Stomach (tissue), 9 donors: ENCODE measurements around the gene WDR59. TPM values are rescaled to one million over a fixed set of nuclear protein-coding genes. Genes with fewer than 3 reads are reported as not detected.
A peak's percentile ranks its signal among the peaks of the same experiment; 100 is the strongest.
"Not testable (repeated sequence)": the region's sequence is repeated elsewhere in the genome, so short reads cannot be mapped to it uniquely, and the experiment has no call there.

Source experiments
- DNase-seq, 2 donors: peaks; one replicate each; pipeline versions ENCODE4 v3.0.0 to v3.0.0-alpha.2; 2013 to 2019
- H3K27ac ChIP-seq, 5 donors: fragments of 200-600 bp in 4 of 5; sonication (generic) in 4 of 5; one replicate each; pipeline ENCODE4 v1.5.1; 2013 to 2019; ENCODE audit warnings: mild to moderate bottlenecking in 1 of 5, moderate library complexity in 1 of 5
- H3K27me3 ChIP-seq, 3 donors: fragments of 200-600 bp; sonication (generic); one replicate each; pipeline ENCODE4 v1.5.1; 2017 to 2019; ENCODE audit warnings: mixed run types in 1 of 3
- H3K36me3 ChIP-seq, 4 donors: fragments of 200-600 bp; sonication (generic); 1 replicate in 3 of 4; 2 replicates in 1 of 4; pipeline ENCODE4 v1.5.1; 2016 to 2019
- H3K4me1 ChIP-seq, 4 donors: fragments of 200-600 bp; sonication (generic); one replicate each; pipeline ENCODE4 v1.5.1; 2016 to 2019
- H3K4me3 ChIP-seq, 4 donors: fragments of 200-600 bp; sonication (generic) in 3 of 4; one replicate each; pipeline ENCODE4 v1.5.1; 2016 to 2019; ENCODE audit warnings: mild to moderate bottlenecking in 1 of 4
- H3K9me3 ChIP-seq, 4 donors: fragments of 200-600 bp; sonication (generic); one replicate each; pipeline ENCODE4 v1.5.1; 2016 to 2019
- EP300 ChIP-seq: sonication (generic); formaldehyde crosslinking; IDR thresholded peaks from one replicate; pipeline ENCODE4 v1.6.1; 2017; ENCODE audit warnings: antibody characterized with exemption
- POLR2A ChIP-seq, 4 donors: fragments of 450-650 bp; IDR thresholded peaks; one replicate each; pipeline ENCODE4 v1.6.1; 2016; ENCODE audit warnings: antibody characterized with exemption in 4 of 4, control low read depth in 2 of 4, mild to moderate bottlenecking in 1 of 4, moderate library complexity in 1 of 4
- POLR2AphosphoS5 ChIP-seq, 3 donors: sonication (generic); formaldehyde crosslinking; IDR thresholded peaks; one replicate each; pipeline ENCODE4 v1.6.1; 2016; ENCODE audit warnings: antibody characterized with exemption in 3 of 3
- WGBS, 5 donors: extraction: QIAGEN DNeasy Blood & Tissue Kit in 3 of 5; methylation state at CpG; one replicate each; pipeline versions ENCODE4 v1.1.5 to v1.1.7; 2013 to 2018; 5-methylcytosine and 5-hydroxymethylcytosine counted together
- intact Hi-C: fragments of 100-400 bp; cut with DNase I; formaldehyde crosslinking; loops from one replicate; pipeline ENCODE4 v1.15.1; 2023; ENCODE audit warnings: low total_unique reads
- polyA plus RNA-seq, 3 donors: library from polyadenylated mRNA; stranded (reverse); fragments of 200-250 nt; gene quantifications; one replicate each; pipeline ENCODE4 v1.2.3, GENCODE V29; 2013
- total RNA-seq, 5 donors: library from RNA; depleted of rRNA; stranded (reverse); fragments of >200 nt; gene quantifications; one replicate each; pipeline versions ENCODE4 v1.1.0 to v1.2.3, GENCODE V29; 2014 to 2016
- TF ChIP-seq, protein P1 (sequence below), 7 experiments: fragments of 450-650 bp in 4 of 7; fragments of 200-600 bp in 3 of 7; sonication (generic) in 3 of 7; IDR thresholded peaks; one replicate each; pipeline ENCODE4 v1.5.1; 2016 to 2019; ENCODE audit warnings: antibody characterized with exemption in 7 of 7, control low read depth in 2 of 7, mild to moderate bottlenecking in 1 of 7
- donor health status: healthy with polysubstance abuse.
- donor health status: Bipolar disorder and iron deficiency.
- donor health status: healthy.

WDR59 gene
- total and polyA plus RNA-seq, 8 donors: 12.1 to 266 (median 30.2) TPM

DNA sequence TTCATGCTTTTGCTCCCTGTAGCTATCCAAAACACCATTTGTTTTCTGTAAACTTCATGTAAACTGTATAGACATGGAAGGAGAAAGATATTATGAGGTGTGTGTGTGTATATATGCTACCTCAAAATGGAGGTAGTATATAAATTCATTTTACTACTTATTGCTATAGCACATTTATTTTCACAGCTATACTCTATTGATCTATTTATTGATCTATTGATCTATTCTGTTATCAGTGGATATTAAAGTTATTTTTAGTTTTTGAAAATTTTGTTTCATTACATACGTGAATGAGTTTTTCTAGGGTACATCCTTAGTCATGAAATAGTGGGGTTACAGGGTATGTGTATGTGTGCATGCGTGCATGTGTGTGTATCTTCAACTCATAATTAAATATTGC, 29.4 kb upstream of the WDR59 start:
- intact Hi-C loops: no loop called here
- peaks cover 21 to 62% (median 47%) of the 10 kb centered on the region in 4 donors for H3K4me1 ChIP-seq
- H3K27ac ChIP-seq: no peak overlapping the region

DNA sequence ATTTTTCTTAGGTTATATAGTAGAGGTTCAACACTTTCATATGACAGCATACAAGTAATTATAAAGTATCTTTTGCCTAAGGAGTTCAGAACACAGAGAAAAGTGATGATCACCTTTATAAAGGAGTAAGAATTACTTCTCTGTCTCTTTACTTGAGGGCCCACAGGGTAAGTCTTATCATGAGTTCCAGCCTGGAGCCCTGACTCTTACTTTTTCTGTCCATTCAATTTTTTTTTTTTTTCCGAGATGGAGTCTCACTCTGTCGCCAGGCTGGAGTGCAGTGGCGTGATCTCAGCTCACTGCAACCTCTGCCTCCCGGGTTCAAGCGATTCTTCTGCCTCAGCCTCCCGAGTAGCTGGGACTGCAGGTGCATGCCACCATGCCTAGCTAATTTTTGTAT, 28.2 kb upstream of the WDR59 start:
- H3K4me3 ChIP-seq, H3K27me3 ChIP-seq, H3K36me3 ChIP-seq, intact Hi-C loops, H3K9me3 ChIP-seq, DNase-seq: not testable (repeated sequence)
- H3K4me1 ChIP-seq: peaks cover 21 to 50% (median 43%) of the 10 kb centered on the region in 4 donors
- WGBS, 5 donors: 87 to 92% (median 91%) methylated on average over 6 of the region's 6 CpGs
- peak overlapping the region in 4 of 5 donors; percentile 52 to 91 (median 82) for H3K27ac ChIP-seq

More for the DNA sequence above, 29.4 kb upstream of the WDR59 start:
- Histone ChIP-seq H3K36me3 (no peaks in the 10 kb centered on the region), H3K9me3 (no peaks in the 10 kb centered on the region), H3K4me3 (no peak overlapping the region), H3K27me3 (no peaks in the 10 kb centered on the region)
- no peak for TF ChIP-seq EP300
- TF ChIP-seq, protein P1, sequence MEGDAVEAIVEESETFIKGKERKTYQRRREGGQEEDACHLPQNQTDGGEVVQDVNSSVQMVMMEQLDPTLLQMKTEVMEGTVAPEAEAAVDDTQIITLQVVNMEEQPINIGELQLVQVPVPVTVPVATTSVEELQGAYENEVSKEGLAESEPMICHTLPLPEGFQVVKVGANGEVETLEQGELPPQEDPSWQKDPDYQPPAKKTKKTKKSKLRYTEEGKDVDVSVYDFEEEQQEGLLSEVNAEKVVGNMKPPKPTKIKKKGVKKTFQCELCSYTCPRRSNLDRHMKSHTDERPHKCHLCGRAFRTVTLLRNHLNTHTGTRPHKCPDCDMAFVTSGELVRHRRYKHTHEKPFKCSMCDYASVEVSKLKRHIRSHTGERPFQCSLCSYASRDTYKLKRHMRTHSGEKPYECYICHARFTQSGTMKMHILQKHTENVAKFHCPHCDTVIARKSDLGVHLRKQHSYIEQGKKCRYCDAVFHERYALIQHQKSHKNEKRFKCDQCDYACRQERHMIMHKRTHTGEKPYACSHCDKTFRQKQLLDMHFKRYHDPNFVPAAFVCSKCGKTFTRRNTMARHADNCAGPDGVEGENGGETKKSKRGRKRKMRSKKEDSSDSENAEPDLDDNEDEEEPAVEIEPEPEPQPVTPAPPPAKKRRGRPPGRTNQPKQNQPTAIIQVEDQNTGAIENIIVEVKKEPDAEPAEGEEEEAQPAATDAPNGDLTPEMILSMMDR (IDR thresholded peaks at IDR 0.05): no peak
- no peak for TF ChIP-seq POLR2A (IDR thresholded peaks at IDR 0.05)
- TF ChIP-seq POLR2AphosphoS5 (IDR thresholded peaks at IDR 0.05): no peak
- DNase-seq: no peak
- WGBS, 5 donors: 94 to 99% (median 98%) methylated on average over 2 of the region's 2 CpGs

DNA sequence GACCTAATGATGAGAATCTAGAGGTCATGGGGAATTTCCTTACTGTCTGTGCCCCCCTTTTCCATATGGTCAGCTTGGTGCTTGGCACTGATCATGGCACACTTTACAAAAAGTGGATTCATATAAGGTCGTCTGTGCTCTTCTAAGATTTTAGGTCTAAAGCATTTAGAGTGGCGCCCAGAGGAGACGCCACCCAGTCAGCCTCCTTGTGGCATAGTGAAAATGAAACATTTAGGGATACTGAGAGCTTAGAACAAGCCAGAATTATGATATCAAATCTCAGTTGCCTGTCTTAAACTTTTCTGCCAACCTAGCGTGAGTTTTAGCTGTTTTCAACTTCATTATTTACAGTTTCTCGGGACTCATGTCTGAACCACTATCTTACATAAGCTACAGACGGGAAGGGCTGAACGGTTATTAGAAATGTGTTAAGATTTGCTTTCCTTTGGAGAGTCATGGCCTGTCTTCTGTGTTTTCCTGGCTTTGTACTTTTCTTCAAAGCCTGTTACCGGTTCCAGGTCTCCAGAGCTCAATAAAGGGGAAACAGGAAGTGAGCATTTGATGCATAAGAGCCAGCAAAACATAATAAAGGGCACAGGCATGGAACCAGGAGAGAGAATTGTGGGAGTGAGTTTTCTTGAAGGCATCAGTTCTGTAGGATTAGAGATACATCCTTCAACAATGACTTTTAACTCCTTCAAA, 27.6 kb upstream of the WDR59 start:
- DNase-seq: peak in 1 of 2 donors; percentile 35
- intact Hi-C loops: no loop called here
- H3K27me3 ChIP-seq: no peaks in the 10 kb centered on the region
- TF ChIP-seq POLR2AphosphoS5 (IDR thresholded peaks at IDR 0.05) (no peak), POLR2A (IDR thresholded peaks at IDR 0.05) (no peak), EP300 (no peak)
- TF ChIP-seq, protein P1 (IDR thresholded peaks at IDR 0.05): no peak
- H3K27ac ChIP-seq: peak overlapping the region; percentile 52 to 91 (median 78)
- H3K36me3 ChIP-seq: no peaks in the 10 kb centered on the region
- peaks cover 21 to 45% (median 37%) of the 10 kb centered on the region in 4 donors for H3K4me1 ChIP-seq
- H3K9me3 ChIP-seq: no peaks in the 10 kb centered on the region
- 33 to 44% (median 41%) methylated on average over 8 of the region's 8 CpGs for WGBS, 5 donors
- peak overlapping the region in 1 of 4 donors; percentile 23 for H3K4me3 ChIP-seq

GRCh38 chr16:75011634-75012307, 26.8 kb upstream of the WDR59 start:
- WGBS, 5 donors: 12 to 32% (median 28%) methylated on average over 3 of the region's 3 CpGs
- Histone ChIP-seq H3K27ac (peak overlapping the region; percentile 52 to 91 (median 78)), H3K4me1 (peaks cover 21 to 37% (median 31%) of the 10 kb centered on the region in 4 donors), H3K27me3 (no peaks in the 10 kb centered on the region), H3K4me3 (peak overlapping the region in 1 of 4 donors; percentile 23), H3K36me3 (no peaks in the 10 kb centered on the region), H3K9me3 (no peaks in the 10 kb centered on the region)
- intact Hi-C loops: no loop called here
- DNase-seq: peak in 1 of 2 donors; percentile 71
- TF ChIP-seq POLR2AphosphoS5 (IDR thresholded peaks at IDR 0.05) (peak in 2 of 3 donors; percentile 12 to 70), EP300 (no peak)

DNA sequence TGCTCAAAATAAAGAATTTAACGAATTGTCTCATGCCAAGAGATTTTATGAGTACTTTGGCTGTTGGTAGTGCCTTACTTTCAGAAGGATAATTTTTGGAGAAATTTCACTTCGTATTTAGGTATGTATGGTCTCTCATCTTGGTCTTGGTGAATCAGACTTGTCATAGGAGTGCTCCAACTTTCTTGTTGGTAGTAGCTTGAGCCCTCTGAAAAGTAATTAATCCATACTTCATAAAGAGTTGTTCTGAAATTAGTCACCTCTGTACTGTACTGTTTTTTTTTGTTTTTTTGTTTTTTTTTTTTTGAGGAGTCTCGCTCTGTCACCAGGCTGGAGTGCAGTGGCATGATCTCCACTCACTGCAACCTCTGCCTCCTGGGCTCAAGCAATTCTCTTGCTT, 25.5 kb upstream of the WDR59 start:
- peak overlapping the region in 1 of 5 donors; percentile 78 for H3K27ac ChIP-seq
- TF ChIP-seq, protein P1 (IDR thresholded peaks at IDR 0.05): no peak
- TF ChIP-seq POLR2A (IDR thresholded peaks at IDR 0.05): no peak
- TF ChIP-seq POLR2AphosphoS5 (IDR thresholded peaks at IDR 0.05): no peak
- no peak for TF ChIP-seq EP300
- 60 to 92% (median 77%) methylated on average over 3 of the region's 3 CpGs for WGBS, 5 donors

More for the DNA sequence above, 25.5 kb upstream of the WDR59 start:
- intact Hi-C loops: no loop called here
- Histone ChIP-seq H3K36me3 (no peaks in the 10 kb centered on the region), H3K4me1 (peaks cover 21 to 36% (median 28%) of the 10 kb centered on the region in 4 donors), H3K27me3 (no peaks in the 10 kb centered on the region), H3K9me3 (no peaks in the 10 kb centered on the region), H3K4me3 (no peak overlapping the region)
- no peak for DNase-seq
